Lung (tissue), 12 donors: ENCODE measurements around the gene SNTG2. TPM values are rescaled to one million over a fixed set of nuclear protein-coding genes. Genes with fewer than 3 reads are reported as not detected.

Experiments used
- ATAC-seq: fragments of 200-7000 bp; cut with Tn5 transposase; one replicate; pipeline ENCODE4 v1.9.1; 2020; ENCODE audit warnings: moderate number of reproducible peaks; ENCODE audit not compliant: insufficient read depth, low FRiP score
- DNase-seq, 3 donors: peaks; one replicate each; pipeline ENCODE4 v3.0.0-alpha.2; 2013 to 2017
- H3K27ac ChIP-seq, 2 donors: one replicate each; pipeline ENCODE4 v1.5.1; 2013; ENCODE audit warnings: mild to moderate bottlenecking in 2 of 2, moderate library complexity in 2 of 2, control low read depth in 1 of 2, inconsistent platforms in 1 of 2, low read depth in 1 of 2, low read length in 1 of 2
- H3K27me3 ChIP-seq, 3 donors: one replicate each; pipeline ENCODE4 v1.5.1; 2013; ENCODE audit warnings: low read length in 2 of 3; ENCODE audit not compliant: control insufficient read depth in 3 of 3, insufficient read depth in 3 of 3
- H3K36me3 ChIP-seq, 4 donors: one replicate each; pipeline ENCODE4 v1.5.1; 2013; ENCODE audit warnings: low read length in 4 of 4, mild to moderate bottlenecking in 1 of 4, moderate library complexity in 1 of 4; ENCODE audit not compliant: control insufficient read depth in 4 of 4, insufficient read depth in 4 of 4
- H3K4me1 ChIP-seq, 5 donors: one replicate each; pipeline ENCODE4 v1.5.1; 2013; ENCODE audit warnings: low read length in 5 of 5, mild to moderate bottlenecking in 2 of 5, moderate library complexity in 1 of 5; ENCODE audit not compliant: control insufficient read depth in 5 of 5, insufficient read depth in 5 of 5
- H3K4me3 ChIP-seq: one replicate; pipeline ENCODE4 v1.5.1; 2013; ENCODE audit warnings: mild to moderate bottlenecking, control low read depth, moderate library complexity
- H3K9ac ChIP-seq, 2 donors: one replicate each; pipeline ENCODE4 v1.5.1; 2013; ENCODE audit warnings: low read length in 2 of 2, control low read depth in 1 of 2; ENCODE audit not compliant: insufficient read depth in 1 of 2
- H3K9me3 ChIP-seq, 4 donors: one replicate each; pipeline ENCODE4 v1.5.1; 2013; ENCODE audit warnings: low read length in 3 of 4, mild to moderate bottlenecking in 1 of 4, moderate library complexity in 1 of 4; ENCODE audit not compliant: control insufficient read depth in 4 of 4, insufficient read depth in 3 of 4
- WGBS, 2 donors: extraction: QIAGEN DNeasy Blood & Tissue Kit; methylation state at CpG; one replicate each; pipeline ENCODE4 v1.1.7; 2013; 5-methylcytosine and 5-hydroxymethylcytosine counted together
- polyA plus RNA-seq, 2 donors: library from polyadenylated mRNA; stranded (reverse); fragments of 200-250 nt; gene quantifications; one replicate each; pipeline ENCODE4 v1.2.1, GENCODE V29; 2013
- total RNA-seq, 2 donors: library from RNA; depleted of rRNA in 1 of 2; stranded (reverse); fragments of >200 nt in 1 of 2; gene quantifications; one replicate each; pipeline ENCODE4 v1.2.1, GENCODE V29; 2014 to 2021
- TF ChIP-seq, protein P1 (sequence below): IDR thresholded peaks from 2 replicates; pipeline ENCODE4 v1.5.1; 2012; ENCODE audit warnings: mild to moderate bottlenecking; ENCODE audit errors: control extremely low read depth, extremely low read depth
- donor health status: control.
- donor health status: control.
- donor health status: Bipolar disorder and iron deficiency.
- donor health status: healthy.
- donor health status: DM: yes; HTN: yes; CAD: no.

Gene SNTG2
- total and polyA plus RNA-seq, 4 donors, result 0.31 to 1.8 (median 1.2) TPM

DNA sequence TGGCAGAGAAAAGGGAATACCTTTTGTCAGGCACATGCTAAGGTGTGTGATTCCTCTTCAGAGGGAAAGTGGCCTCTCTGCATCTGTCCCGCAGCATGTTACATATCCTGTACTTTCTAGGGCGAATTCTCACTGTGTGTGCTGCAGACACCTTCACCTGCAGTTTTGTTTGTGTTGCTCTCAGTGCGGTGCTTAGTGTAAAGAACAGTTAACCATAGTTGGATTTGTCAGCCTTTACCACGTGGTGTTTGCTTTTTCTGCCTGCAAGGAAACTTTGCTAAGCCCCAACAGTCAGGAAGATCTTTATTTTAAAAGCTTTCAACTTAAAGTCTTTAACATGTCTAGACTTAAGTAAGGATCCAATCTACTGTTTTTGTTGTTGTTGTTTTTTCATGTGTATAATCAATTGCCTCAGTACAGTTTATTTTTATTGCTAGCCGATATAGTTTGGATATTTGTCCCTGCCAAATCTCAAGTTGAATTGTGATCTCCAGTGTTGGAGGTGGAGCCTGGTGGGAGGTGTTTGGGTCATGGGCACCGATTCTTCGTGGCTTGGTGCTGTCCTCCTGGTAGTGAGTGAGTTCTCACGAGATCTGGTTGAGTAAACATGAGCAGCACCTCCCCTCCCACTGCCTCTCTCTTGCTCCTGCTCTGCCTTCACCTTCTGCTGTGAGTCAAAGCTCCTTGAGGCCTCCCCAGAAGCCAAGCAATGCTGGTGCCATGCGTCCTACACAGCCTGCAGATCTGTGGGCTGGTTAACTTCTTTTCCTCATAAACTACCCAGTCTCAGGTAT lies 90.6 kb downstream of the SNTG2 start:
- WGBS, 2 donors, result 70 to 85% methylated on average over 9 of the region's 9 CpGs
- Histone ChIP-seq H3K27ac (no peak overlapping the region), H3K9ac (no peak overlapping the region), H3K4me3 (no peak overlapping the region), H3K4me1 (no peaks in the 10 kb centered on the region), H3K27me3 (no peaks in the 10 kb centered on the region), H3K36me3 (no peaks in the 10 kb centered on the region), H3K9me3 (peaks cover 0 to 4% (median 2%) of the 10 kb centered on the region in 4 donors)
- ATAC-seq (no peak), DNase-seq (peak in 1 of 3 donors; percentile 16)
- TF ChIP-seq, protein P1, sequence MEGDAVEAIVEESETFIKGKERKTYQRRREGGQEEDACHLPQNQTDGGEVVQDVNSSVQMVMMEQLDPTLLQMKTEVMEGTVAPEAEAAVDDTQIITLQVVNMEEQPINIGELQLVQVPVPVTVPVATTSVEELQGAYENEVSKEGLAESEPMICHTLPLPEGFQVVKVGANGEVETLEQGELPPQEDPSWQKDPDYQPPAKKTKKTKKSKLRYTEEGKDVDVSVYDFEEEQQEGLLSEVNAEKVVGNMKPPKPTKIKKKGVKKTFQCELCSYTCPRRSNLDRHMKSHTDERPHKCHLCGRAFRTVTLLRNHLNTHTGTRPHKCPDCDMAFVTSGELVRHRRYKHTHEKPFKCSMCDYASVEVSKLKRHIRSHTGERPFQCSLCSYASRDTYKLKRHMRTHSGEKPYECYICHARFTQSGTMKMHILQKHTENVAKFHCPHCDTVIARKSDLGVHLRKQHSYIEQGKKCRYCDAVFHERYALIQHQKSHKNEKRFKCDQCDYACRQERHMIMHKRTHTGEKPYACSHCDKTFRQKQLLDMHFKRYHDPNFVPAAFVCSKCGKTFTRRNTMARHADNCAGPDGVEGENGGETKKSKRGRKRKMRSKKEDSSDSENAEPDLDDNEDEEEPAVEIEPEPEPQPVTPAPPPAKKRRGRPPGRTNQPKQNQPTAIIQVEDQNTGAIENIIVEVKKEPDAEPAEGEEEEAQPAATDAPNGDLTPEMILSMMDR, result no peak

DNA sequence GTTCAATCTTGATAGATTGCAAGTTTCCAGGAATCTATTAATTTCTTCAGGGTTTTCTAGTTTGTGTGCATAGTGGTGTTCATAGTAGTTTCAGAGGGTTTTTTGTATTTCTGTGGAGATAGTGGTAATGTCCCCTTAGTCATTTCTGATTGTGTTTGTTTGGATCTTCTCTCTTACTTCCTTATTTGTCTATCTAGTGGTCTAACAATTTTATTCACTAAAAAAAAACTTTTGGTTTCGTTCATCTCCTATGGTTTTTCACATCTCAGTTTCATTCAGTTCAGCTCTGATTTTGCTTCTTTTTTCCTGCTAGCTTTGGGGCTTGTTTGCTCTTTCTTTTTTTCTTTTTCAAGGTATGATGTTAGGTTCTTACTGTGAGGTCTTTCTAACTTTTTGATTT lies 94.5 kb downstream of the SNTG2 start:
- Histone ChIP-seq H3K27ac (no peak overlapping the region), H3K27me3 (no peaks in the 10 kb centered on the region), H3K9ac (no peak overlapping the region), H3K9me3 (peaks cover 0 to 4% (median 2%) of the 10 kb centered on the region in 4 donors), H3K4me1 (no peaks in the 10 kb centered on the region), H3K4me3 (no peak overlapping the region), H3K36me3 (no peaks in the 10 kb centered on the region)
- TF ChIP-seq, protein P1, result no peak
- DNase-seq, result no peak
- ATAC-seq, result no peak
- 70 to 80% methylated on average over 1 of the region's 1 CpG for WGBS, 2 donors

DNA sequence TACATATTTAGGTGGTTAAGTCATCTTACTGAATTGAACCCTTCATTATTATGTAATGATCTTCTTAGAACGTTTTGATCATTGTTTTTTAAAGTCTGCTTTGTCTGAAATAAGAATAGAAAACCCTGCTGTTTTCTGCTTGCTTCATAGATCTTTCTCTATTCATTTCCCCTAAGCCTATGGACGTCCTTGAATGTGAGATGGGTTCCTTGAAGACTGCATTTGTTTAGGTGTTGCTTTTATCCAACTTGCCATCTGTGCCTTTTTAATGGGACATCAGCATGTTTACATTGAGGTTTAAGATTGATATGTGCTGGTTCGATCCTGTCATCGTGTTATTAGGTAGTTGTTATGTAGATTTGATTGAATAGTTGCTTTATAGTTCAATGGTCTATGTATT lies 95.4 kb downstream of the SNTG2 start:
- Histone ChIP-seq H3K4me1 (no peaks in the 10 kb centered on the region), H3K27me3 (no peaks in the 10 kb centered on the region), H3K9me3 (peaks cover 0 to 4% (median 2%) of the 10 kb centered on the region in 4 donors), H3K4me3 (no peak overlapping the region), H3K9ac (no peak overlapping the region), H3K36me3 (no peaks in the 10 kb centered on the region), H3K27ac (no peak overlapping the region)
- WGBS, 2 donors, result 61 to 64% methylated on average over 4 of the region's 4 CpGs
- DNase-seq (no peak), ATAC-seq (no peak)
- TF ChIP-seq, protein P1, result no peak
